H1 (cell line): ENCODE data around the gene JAG2. TPM values are rescaled to one million over a fixed set of nuclear protein-coding genes. Genes with fewer than 3 reads are reported as not detected.

Source experiments
- CTCF ChIA-PET: fragments of 300-600 bp; sonication (Branson Sonifier 250); formaldehyde crosslinking; loops from one replicate; lab custom pipeline; 2021; ENCODE audit not compliant: partially characterized antibody; lab: Charles Lee
- POLR2A ChIA-PET: fragments of 300-600 bp; sonication (Branson Sonifier 250); formaldehyde crosslinking; loops from one replicate; lab custom pipeline; 2021; ENCODE audit warnings: inconsistent platforms; ENCODE audit not compliant: partially characterized antibody; lab: Charles Lee
- DNase-seq, 2 experiments: peaks; one replicate each; pipeline versions ENCODE4 v3.0.0 to v3.0.0-alpha.2; 2010 to 2022; ENCODE audit warnings: low spot score in 2 of 2, low read depth in 1 of 2, mixed read lengths in 1 of 2
- FAIRE-seq: peaks from 2 replicates; lab custom pipeline; 2011; peaks lifted over from hg19 to GRCh38; lab: Jason Lieb, UNC
- H2AFZ ChIP-seq: 2 replicates; pipeline ENCODE4 v1.8.1; 2012; ENCODE audit warnings: low read length, inconsistent platforms
- H2AK5ac ChIP-seq: 2 replicates; pipeline ENCODE4 v1.6.1; 2013; ENCODE audit warnings: low read depth, low read length
- H2BK120ac ChIP-seq: replicated peaks from 2 replicates; pipeline ENCODE3; 2013; ENCODE audit warnings: low read depth, low read length, inconsistent platforms
- H2BK12ac ChIP-seq: 2 replicates; pipeline ENCODE4 v1.6.1; 2013; ENCODE audit warnings: low read depth, low read length
- H2BK15ac ChIP-seq: 2 replicates; pipeline ENCODE4 v1.6.1; 2013; ENCODE audit warnings: low read length
- H2BK20ac ChIP-seq: 2 replicates; pipeline ENCODE4 v1.6.1; 2013; ENCODE audit warnings: low read length
- H2BK5ac ChIP-seq: 2 replicates; pipeline ENCODE4 v1.6.1; 2013; ENCODE audit warnings: low read depth, low read length
- H3K14ac ChIP-seq: 2 replicates; pipeline ENCODE4 v1.6.1; 2013; ENCODE audit warnings: inconsistent platforms; ENCODE audit not compliant: insufficient read length
- H3K18ac ChIP-seq: 2 replicates; pipeline ENCODE4 v1.6.1; 2013; ENCODE audit warnings: low read length; ENCODE audit errors: extremely low read depth
- H3K23ac ChIP-seq: 2 replicates; pipeline ENCODE4 v1.6.1; 2013; ENCODE audit warnings: inconsistent platforms; ENCODE audit not compliant: insufficient read length
- H3K23me2 ChIP-seq: 2 replicates; pipeline ENCODE4 v1.6.1; 2013; ENCODE audit warnings: low read depth, low read length
- H3K27ac ChIP-seq: 2 replicates; pipeline ENCODE4 v1.6.1; 2011; ENCODE audit warnings: low read depth, low read length, inconsistent platforms
- H3K27me3 ChIP-seq, 4 experiments: replicated peaks in 1 of 4; 1 replicate in 1 of 4; 2 replicates in 3 of 4; pipeline versions ENCODE4 v1.6.1 to v1.8.1; 2011 to 2013; ENCODE audit warnings: low read length in 3 of 4, mild to moderate bottlenecking in 3 of 4, inconsistent platforms in 2 of 4, mixed read lengths in 2 of 4, moderate library complexity in 1 of 4; ENCODE audit not compliant: control insufficient read depth in 3 of 4, insufficient read depth in 3 of 4; ENCODE audit errors: extremely low read depth in 1 of 4
- H3K36me3 ChIP-seq, 4 experiments: 2 replicates each; pipeline versions ENCODE4 v1.6.1 to v1.8.1; 2011 to 2013; ENCODE audit warnings: mild to moderate bottlenecking in 4 of 4, low read length in 3 of 4, moderate library complexity in 2 of 4, control low read depth in 1 of 4, inconsistent platforms in 1 of 4; ENCODE audit not compliant: insufficient read depth in 4 of 4, control insufficient read depth in 2 of 4
- H3K4ac ChIP-seq: replicated peaks from 2 replicates; pipeline ENCODE3; 2013; ENCODE audit warnings: low read length, low read depth, mixed read lengths, inconsistent platforms; ENCODE audit not compliant: insufficient read length
- H3K4me1 ChIP-seq, 4 experiments: replicated peaks in 1 of 4; 1 replicate in 1 of 4; 2 replicates in 3 of 4; pipeline versions ENCODE4 v1.6.1 to v1.8.1; 2011 to 2013; ENCODE audit warnings: low read length in 3 of 4, inconsistent platforms in 2 of 4, mixed read lengths in 1 of 4; ENCODE audit not compliant: insufficient read depth in 4 of 4, control insufficient read depth in 3 of 4
- H3K4me2 ChIP-seq, 2 experiments: 2 replicates each; pipeline versions ENCODE4 v1.6.1 to v1.8.1; 2011 to 2013; ENCODE audit warnings: low read depth in 2 of 2, low read length in 2 of 2, control low read depth in 1 of 2, inconsistent platforms in 1 of 2, mild to moderate bottlenecking in 1 of 2; ENCODE audit not compliant: insufficient read depth in 1 of 2
- H3K4me3 ChIP-seq, 4 experiments: fragments of 200-600, 300-600 bp in 1 of 4; sonication (generic), shearing (Covaris generic), sonication (Bioruptor Twin) in 1 of 4; 2 replicates each; pipeline versions ENCODE4 v1.5.1 to v1.8.1; 2011 to 2016; ENCODE audit warnings: low read length in 4 of 4, low read depth in 3 of 4, control low read depth in 2 of 4, inconsistent platforms in 2 of 4, mild to moderate bottlenecking in 2 of 4, mixed read lengths in 1 of 4, moderate library complexity in 1 of 4; ENCODE audit not compliant: insufficient read depth in 2 of 4; ENCODE audit errors: extremely low read depth in 1 of 4
- H3K56ac ChIP-seq: replicated peaks from 2 replicates; pipeline ENCODE3; 2013; ENCODE audit warnings: low read depth, mild to moderate bottlenecking, mixed read lengths, low read length, inconsistent platforms; ENCODE audit not compliant: insufficient read length
- H3K79me1 ChIP-seq: 2 replicates; pipeline ENCODE4 v1.6.1; 2013; ENCODE audit warnings: low read depth, low read length, control low read depth
- H3K79me2 ChIP-seq, 2 experiments: 2 replicates each; pipeline versions ENCODE4 v1.6.1 to v1.8.1; 2012 to 2013; ENCODE audit warnings: low read length in 2 of 2, mild to moderate bottlenecking in 2 of 2, inconsistent platforms in 1 of 2; ENCODE audit not compliant: insufficient read depth in 2 of 2, control insufficient read depth in 1 of 2
- H3K9ac ChIP-seq, 4 experiments: replicated peaks in 1 of 4; 1 replicate in 1 of 4; 2 replicates in 3 of 4; pipeline versions ENCODE4 v1.6.1 to v1.8.1; 2011 to 2013; ENCODE audit warnings: low read depth in 3 of 4, low read length in 3 of 4, control low read depth in 2 of 4, mild to moderate bottlenecking in 2 of 4, moderate library complexity in 2 of 4, inconsistent platforms in 1 of 4; ENCODE audit errors: extremely low read depth in 1 of 4
- H3K9me3 ChIP-seq, 2 experiments: 2 replicates each; pipeline versions ENCODE4 v1.6.1 to v1.8.1; 2012 to 2013; ENCODE audit warnings: mild to moderate bottlenecking in 2 of 2, moderate library complexity in 2 of 2, control low read depth in 1 of 2, inconsistent platforms in 1 of 2, low read depth in 1 of 2, low read length in 1 of 2, mixed read lengths in 1 of 2; ENCODE audit not compliant: insufficient read depth in 2 of 2
- H4K20me1 ChIP-seq, 2 experiments: replicated peaks in 1 of 2; 2 replicates each; pipeline versions ENCODE3 to v1.8.1; 2011 to 2013; ENCODE audit warnings: inconsistent platforms in 2 of 2, low read length in 2 of 2, mild to moderate bottlenecking in 1 of 2; ENCODE audit not compliant: insufficient read depth in 2 of 2, control insufficient read depth in 1 of 2
- H4K5ac ChIP-seq: 2 replicates; pipeline ENCODE4 v1.6.1; 2013; ENCODE audit warnings: low read length, low read depth, mixed read lengths, inconsistent platforms; ENCODE audit not compliant: insufficient read length
- H4K8ac ChIP-seq: 2 replicates; pipeline ENCODE4 v1.8.0; 2013; ENCODE audit warnings: mild to moderate bottlenecking, moderate library complexity, low read length, inconsistent platforms; ENCODE audit not compliant: insufficient read depth; ENCODE audit errors: extremely low read depth
- H4K91ac ChIP-seq: replicated peaks from 2 replicates; pipeline ENCODE3; 2013; ENCODE audit warnings: low read length, mixed read lengths, inconsistent platforms; ENCODE audit not compliant: insufficient read length
- ASH2L ChIP-seq: fragments of 200-600, 300-600 bp; sonication (generic); IDR thresholded peaks from one replicate; pipeline ENCODE4 v1.7.1; 2017; ENCODE audit warnings: low read length
- CBX5 ChIP-seq: fragments of 300-800, 300-1000 bp; sonication (generic); IDR thresholded peaks from 2 replicates; pipeline ENCODE4 v1.7.1; 2016; ENCODE audit warnings: antibody characterized with exemption, low read length, low read depth
- CEBPB ChIP-seq: IDR thresholded peaks from 2 replicates; pipeline ENCODE4 v1.6.1; 2012; ENCODE audit warnings: low read depth, low read length
- EGR1 ChIP-seq: IDR thresholded peaks from 2 replicates; pipeline ENCODE4 v1.6.1; 2011; ENCODE audit warnings: low read depth, low read length, borderline replicate concordance
- FOSL1 ChIP-seq: IDR thresholded peaks from 2 replicates; pipeline ENCODE4 v1.6.1; 2011; ENCODE audit warnings: mild to moderate bottlenecking, low read depth, low read length, moderate library complexity; ENCODE audit not compliant: insufficient read depth
- GTF2F1 ChIP-seq: IDR thresholded peaks from 2 replicates; pipeline ENCODE4 v1.6.1; 2012; ENCODE audit warnings: low read depth, low read length, improper control_type of control experiment, borderline replicate concordance
- HDAC2 ChIP-seq, 2 experiments: fragments of 300-600 bp in 1 of 2; sonication (generic) in 1 of 2; IDR thresholded peaks; 2 replicates each; pipeline ENCODE4 v1.6.1; 2011 to 2012; ENCODE audit warnings: low read depth in 2 of 2, low read length in 2 of 2, mild to moderate bottlenecking in 2 of 2, moderate library complexity in 2 of 2, borderline replicate concordance in 1 of 2, inconsistent platforms in 1 of 2
- HDAC6 ChIP-seq: IDR thresholded peaks from one replicate; pipeline ENCODE4 v1.7.1; 2012; ENCODE audit warnings: low read depth, mild to moderate bottlenecking, inconsistent platforms, low read length, moderate library complexity
- KDM5A ChIP-seq: fragments of 200-600 bp; IDR thresholded peaks from 2 replicates; pipeline ENCODE4 v1.7.1; 2012; ENCODE audit warnings: mild to moderate bottlenecking, low read length, inconsistent platforms, mixed read lengths
- POLR2A ChIP-seq, 2 experiments: IDR thresholded peaks; 1 replicate in 1 of 2; 2 replicates in 1 of 2; pipeline ENCODE4 v1.6.1; 2011; ENCODE audit warnings: low read depth in 2 of 2, low read length in 2 of 2, mild to moderate bottlenecking in 2 of 2; ENCODE audit errors: control extremely low read depth in 1 of 2
- RXRA ChIP-seq: IDR thresholded peaks from 2 replicates; pipeline ENCODE4 v1.6.1; 2011; ENCODE audit warnings: low read depth, mild to moderate bottlenecking, low read length, moderate library complexity; ENCODE audit not compliant: insufficient read depth
- SP1 ChIP-seq: IDR thresholded peaks from 2 replicates; pipeline ENCODE4 v1.6.1; 2011; ENCODE audit warnings: low read depth, low read length
- TEAD4 ChIP-seq: IDR thresholded peaks from 2 replicates; pipeline ENCODE4 v1.6.1; 2012; ENCODE audit warnings: low read depth, low read length, inconsistent platforms, mixed read lengths
- USF2 ChIP-seq: IDR thresholded peaks from 2 replicates; pipeline ENCODE4 v1.6.1; 2011; ENCODE audit warnings: low read length, improper control_type of control experiment
- YY1 ChIP-seq: IDR thresholded peaks from 2 replicates; pipeline ENCODE4 v1.6.1; 2011; ENCODE audit warnings: low read depth, mild to moderate bottlenecking, low read length
- WGBS, 2 experiments: shearing (Covaris generic) in 1 of 2; methylation state at CpG; one replicate each; pipeline versions ENCODE4 v1.1.6 to v1.1.7; 2013 to 2015; ENCODE audit warnings: low lambda C conversion rate in 2 of 2, mixed read lengths in 2 of 2, inconsistent platforms in 1 of 2, low coverage in 1 of 2, missing lambda C conversion rate in 1 of 2; ENCODE audit not compliant: insufficient replicate concordance in 2 of 2, insufficient coverage in 1 of 2, insufficient read length in 1 of 2; ENCODE audit errors: extremely low coverage in 1 of 2, missing lambda C conversion rate in 1 of 2; 5-methylcytosine and 5-hydroxymethylcytosine counted together
- polyA plus RNA-seq, 7 experiments: library from polyadenylated mRNA; depleted of rRNA in 3 of 7; stranded (reverse) in 5 of 7; unstranded in 2 of 7; fragments of >200 nt in 5 of 7; fragments of 200-250 nt in 2 of 7; gene quantifications; 1 replicate in 5 of 7; 2 replicates in 1 of 7; 4 replicates in 1 of 7; pipeline versions ENCODE4 v1.2.1 to v1.2.3, GENCODE V29; 2011 to 2013; ENCODE audit warnings: missing spikeins in 2 of 7, mixed read lengths in 2 of 7
- total RNA-seq: library from RNA; stranded (reverse); fragmentation: NEBNext Ultra II Directional; extraction: Animal tissue kit (Norgen Biotek cat#: 25700); gene quantifications from 2 replicates; pipeline ENCODE4 v1.2.1, GENCODE V29; 2021

JAG2 gene
- total and polyA plus RNA-seq, 2 of the 8 experiments (the other 6 are each of a cell fraction or from before 2014, with no cell fraction given), result 2.8 to 6.2 TPM

- H2BK15ac ChIP-seq, result no peak overlapping the region
- H3K4me2 ChIP-seq, result no peak overlapping the region
- POLR2A ChIA-PET, result no interaction called here
- H2BK120ac ChIP-seq, result no peak overlapping the region
- no peaks in the 10 kb centered on the region for H3K9me3 ChIP-seq
- 85% methylated on average over 8 of the region's 12 CpGs; no CpG with 5 or more reads in 1 of the 2 experiments for WGBS, 2 experiments
- H3K14ac ChIP-seq, result no peak overlapping the region
- no peak overlapping the region for H3K56ac ChIP-seq
- no peak for FAIRE-seq
- no peak overlapping the region for H3K9ac ChIP-seq
- no peaks in the 10 kb centered on the region for H3K36me3 ChIP-seq
- H2BK5ac ChIP-seq, result no peak overlapping the region
- no peaks in the 10 kb centered on the region for H3K27me3 ChIP-seq
- H4K5ac ChIP-seq, result no peak overlapping the region
- H3K79me2 ChIP-seq, result no peaks in the 10 kb centered on the region
- H3K18ac ChIP-seq, result no peak overlapping the region
- H2AK5ac ChIP-seq, result no peak overlapping the region
- no peak for DNase-seq
- H3K23me2 ChIP-seq, result no peaks in the 10 kb centered on the region
- H3K79me1 ChIP-seq, result no peaks in the 10 kb centered on the region
- 0 out of 7 replicates have a peak, but pooled peaks cover 0 to 2% (median 0%) of the 10 kb centered on the region in 4 experiments for H3K4me1 ChIP-seq
- no peak overlapping the region for H3K4me3 ChIP-seq
- H2AFZ ChIP-seq, result no peak overlapping the region
- H3K27ac ChIP-seq, result no peak overlapping the region
- no peak overlapping the region for H4K91ac ChIP-seq
- no peak overlapping the region for H4K8ac ChIP-seq
- H2BK12ac ChIP-seq, result no peak overlapping the region
- H2BK20ac ChIP-seq, result no peak overlapping the region
- no peak overlapping the region for H3K23ac ChIP-seq
- no peak overlapping the region for H3K4ac ChIP-seq
- CTCF ChIA-PET, result interaction anchor here (0.7 to 1.4 kb wide), 2 partner anchors 12 to 181 kb away, joined by 3 read pairs; no protein-coding TSS in a partner anchor
- peaks cover 3 to 10% of the 10 kb centered on the region in 2 experiments for H4K20me1 ChIP-seq
- TF ChIP-seq EGR1, result no peak
- no peak for TF ChIP-seq ASH2L
- no peak for TF ChIP-seq HDAC6
- TF ChIP-seq USF2, result no peak
- no peak for TF ChIP-seq KDM5A
- no peak for TF ChIP-seq TEAD4
- TF ChIP-seq CBX5, result no peak
- TF ChIP-seq HDAC2 (IDR thresholded peaks at IDR 0.05; ENCODE audit: borderline replicate concordance in 1 of 2, low read depth in 2 of 2, low read length in 2 of 2), result no peak
- TF ChIP-seq POLR2A (IDR thresholded peaks at IDR 0.05; ENCODE audit: control extremely low read depth in 1 of 2, low read depth in 2 of 2, low read length in 2 of 2), result no peak
- TF ChIP-seq GTF2F1, result no peak
- no peak for TF ChIP-seq FOSL1
- no peak for TF ChIP-seq CEBPB
- no peak for TF ChIP-seq YY1
- TF ChIP-seq SP1, result no peak
- TF ChIP-seq RXRA, result no peak
Observed at GRCh38 chr14:105208738-105209075, 40.1 kb upstream of the JAG2 start.
